ENCODE data around the gene RBPMS2. TPM values are rescaled to one million over a fixed set of nuclear protein-coding genes. Genes with fewer than 3 reads are reported as not detected.
A peak's percentile ranks its signal among the peaks of the same experiment; 100 is the strongest.

The RBPMS2 gene
- total and polyA plus RNA-seq, 7 donors: 1.6 to 3.6 (median 2.0) TPM

GRCh38 chr15:64693134-64693533, 82.3 kb downstream of the RBPMS2 start:
- peak; percentile 61 to 77 (median 68) for ATAC-seq
- intact Hi-C loops (cut with DNase I): no loop called here
- DNase-seq: peak; percentile 59 to 64
- TF ChIP-seq CTCF (IDR thresholded peaks at IDR 0.05): no peak
- H3K27ac ChIP-seq: peak overlapping the region; percentile 75
- H3K36me3 ChIP-seq (ENCODE audit: insufficient read depth in 1 of 2, low read depth in 1 of 2): peaks cover 0 to 39% of the 10 kb centered on the region in 2 donors
- WGBS, 3 donors: 14 to 21% (median 19%) methylated on average over 5 of the region's 5 CpGs
- no peak overlapping the region for H3K4me3 ChIP-seq
- H3K27me3 ChIP-seq (ENCODE audit: insufficient read depth in 3 of 3, low read length in 2 of 3): no peaks in the 10 kb centered on the region
- H3K4me1 ChIP-seq: peaks cover 77% of the 10 kb centered on the region
- no peaks in the 10 kb centered on the region for H3K9me3 ChIP-seq

GRCh38 chr15:64691896-64692565, 83.4 kb downstream of the RBPMS2 start:
- Histone ChIP-seq H3K27me3 (ENCODE audit: insufficient read depth in 3 of 3, low read length in 2 of 3) (no peaks in the 10 kb centered on the region), H3K4me1 (peaks cover 71% of the 10 kb centered on the region), H3K4me3 (no peak overlapping the region), H3K36me3 (ENCODE audit: insufficient read depth in 1 of 2, low read depth in 1 of 2) (peaks cover 0 to 50% of the 10 kb centered on the region in 2 donors), H3K9me3 (no peaks in the 10 kb centered on the region), H3K27ac (peak overlapping the region; percentile 75)
- 80 to 85% (median 81%) methylated on average over 9 of the region's 9 CpGs for WGBS, 3 donors
- ATAC-seq (no peak), DNase-seq (no peak)
- intact Hi-C loops (cut with DNase I): no loop called here
- no peak for TF ChIP-seq CTCF (IDR thresholded peaks at IDR 0.05)

- peak in 2 of 4 donors; percentile 11 to 15 for ATAC-seq
- WGBS, 3 donors: 54 to 70% (median 57%) methylated on average over 6 of the region's 6 CpGs
- peak; percentile 17 for TF ChIP-seq CTCF (IDR thresholded peaks at IDR 0.05)
Observed at GRCh38 chr15:64690578-64691296, 84.7 kb downstream of the RBPMS2 start.

GRCh38 chr15:64690008-64690407, 85.4 kb downstream of the RBPMS2 start:
- DNase-seq (no peak), ATAC-seq (peak; percentile 30 to 74 (median 69))
- Histone ChIP-seq H3K9me3 (no peaks in the 10 kb centered on the region), H3K4me3 (peak overlapping the region; percentile 33), H3K27ac (peak overlapping the region; percentile 75), H3K27me3 (ENCODE audit: insufficient read depth in 3 of 3, low read length in 2 of 3) (no peaks in the 10 kb centered on the region), H3K4me1 (peaks cover 52% of the 10 kb centered on the region), H3K36me3 (ENCODE audit: insufficient read depth in 1 of 2, low read depth in 1 of 2) (peaks cover 3 to 67% of the 10 kb centered on the region in 2 donors)
- no peak for TF ChIP-seq CTCF (IDR thresholded peaks at IDR 0.05)
- 11 to 19% (median 15%) methylated on average over 3 of the region's 3 CpGs for WGBS, 3 donors
- intact Hi-C loops (cut with DNase I): no loop called here

More at GRCh38 chr15:64690578-64691296, 84.7 kb downstream of the RBPMS2 start:
- Histone ChIP-seq H3K4me1 (peaks cover 59% of the 10 kb centered on the region), H3K27ac (peak overlapping the region; percentile 75), H3K36me3 (ENCODE audit: insufficient read depth in 1 of 2, low read depth in 1 of 2) (peaks cover 0 to 60% of the 10 kb centered on the region in 2 donors), H3K9me3 (no peaks in the 10 kb centered on the region), H3K27me3 (ENCODE audit: insufficient read depth in 3 of 3, low read length in 2 of 3) (no peaks in the 10 kb centered on the region), H3K4me3 (peak overlapping the region; percentile 33)
- no peak for DNase-seq
- intact Hi-C loops (cut with DNase I): no loop called here

Other genes starting within 250 kb of the RBPMS2 start
- gene PIF1, start 50.1 kb upstream of the RBPMS2 start, total RNA-seq: under 1 TPM; 0.24 to 0.52 (median 0.36) TPM
- gene PIF1, start 50.1 kb upstream of the RBPMS2 start, polyA plus RNA-seq: under 1 TPM; 0.34 to 0.47 (median 0.36) TPM
- 1 to 10 TPM; 5.2 to 6.7 (median 6.2) TPM for gene PLEKHO2, start 66.3 kb upstream of the RBPMS2 start, total RNA-seq
- gene PLEKHO2, start 66.3 kb upstream of the RBPMS2 start, polyA plus RNA-seq: 1 to 10 TPM; 1.9 to 4.4 (median 2.9) TPM
- 1 to 10 TPM in 1 of 4 donors, under 1 TPM in 3; 0.46 to 1.2 (median 0.92) TPM for gene ANKDD1A, start 136.3 kb upstream of the RBPMS2 start, total RNA-seq
- under 1 TPM; 0.18 to 0.30 (median 0.20) TPM for gene ANKDD1A, start 136.3 kb upstream of the RBPMS2 start, polyA plus RNA-seq
- 10 to 100 TPM; 38.6 to 66.9 (median 52.1) TPM for gene SPG21, start 214.3 kb upstream of the RBPMS2 start, total RNA-seq
- gene SPG21, start 214.3 kb upstream of the RBPMS2 start, polyA plus RNA-seq: 100 to 1,000 TPM in 1 of 3 donors, 10 to 100 TPM in 2; 58.4 to 106 (median 58.4) TPM